CD14-positive monocyte (primary cell): ENCODE results near the gene CAMTA1. TPM values are rescaled to one million over a fixed set of nuclear protein-coding genes. Genes with fewer than 3 reads are reported as not detected.

Experiments
- DNase-seq, 3 donors: peaks; one replicate each; pipeline ENCODE4 v3.0.0-alpha.2; 2011 to 2022
- H2AFZ ChIP-seq: 2 replicates; pipeline ENCODE4 v1.6.0; 2012; ENCODE audit warnings: mild to moderate bottlenecking, low read depth, low read length, inconsistent platforms; ENCODE audit not compliant: insufficient read depth, poor library complexity, severe bottlenecking
- H3K27ac ChIP-seq, 2 donors: 1 replicate in 1 of 2; 2 replicates in 1 of 2; pipeline ENCODE4 v1.5.1; 2012 to 2013; ENCODE audit warnings: low read length in 2 of 2, control low read depth in 1 of 2, inconsistent platforms in 1 of 2, low read depth in 1 of 2, mild to moderate bottlenecking in 1 of 2
- H3K27me3 ChIP-seq, 2 donors: one replicate each; pipeline versions ENCODE4 v1.6.0 to v1.6.1; 2011 to 2013; ENCODE audit warnings: low read length in 2 of 2; ENCODE audit not compliant: control insufficient read depth in 2 of 2, insufficient read depth in 2 of 2
- H3K36me3 ChIP-seq, 2 donors: replicated peaks in 1 of 2; 1 replicate in 1 of 2; 2 replicates in 1 of 2; pipeline versions ENCODE4 v1.5.1 to v1.6.1; 2012 to 2013; ENCODE audit warnings: low read length in 2 of 2, control low read depth in 1 of 2, inconsistent platforms in 1 of 2, mild to moderate bottlenecking in 1 of 2; ENCODE audit not compliant: insufficient read depth in 2 of 2, control insufficient read depth in 1 of 2
- H3K4me1 ChIP-seq, 2 donors: 1 replicate in 1 of 2; 2 replicates in 1 of 2; pipeline versions ENCODE4 v1.5.1 to v1.6.1; 2012 to 2013; ENCODE audit warnings: low read length in 2 of 2, control low read depth in 1 of 2, inconsistent platforms in 1 of 2, mild to moderate bottlenecking in 1 of 2, moderate library complexity in 1 of 2; ENCODE audit not compliant: insufficient read depth in 2 of 2, control insufficient read depth in 1 of 2
- H3K4me2 ChIP-seq: replicated peaks from 2 replicates; pipeline ENCODE3; 2012; ENCODE audit warnings: low read length, moderate library complexity, mild to moderate bottlenecking; ENCODE audit not compliant: poor library complexity, severe bottlenecking; ENCODE audit errors: extremely low read depth
- H3K4me3 ChIP-seq, 3 experiments: fragments of 200-600 bp in 1 of 3; sonication (generic) in 1 of 3; replicated peaks in 1 of 3; 1 replicate in 2 of 3; 2 replicates in 1 of 3; pipeline ENCODE4 v1.5.1; 2011 to 2013; ENCODE audit warnings: low read length in 3 of 3, mild to moderate bottlenecking in 3 of 3, control low read depth in 2 of 3, low read depth in 2 of 3, inconsistent platforms in 1 of 3, moderate library complexity in 1 of 3
- H3K79me2 ChIP-seq: 2 replicates; pipeline ENCODE4 v1.6.0; 2012; ENCODE audit warnings: mild to moderate bottlenecking, control low read depth, inconsistent platforms, low read length, moderate library complexity; ENCODE audit not compliant: insufficient read depth
- H3K9ac ChIP-seq: 2 replicates; pipeline ENCODE4 v1.6.0; 2017; ENCODE audit warnings: low read length, mild to moderate bottlenecking; ENCODE audit not compliant: insufficient read depth, poor library complexity, severe bottlenecking
- H3K9me3 ChIP-seq, 2 donors: replicated peaks in 1 of 2; 1 replicate in 1 of 2; 2 replicates in 1 of 2; pipeline versions ENCODE4 v1.5.1 to v1.6.1; 2012 to 2013; ENCODE audit warnings: low read length in 2 of 2, control low read depth in 1 of 2; ENCODE audit not compliant: control insufficient read depth in 1 of 2, insufficient read depth in 1 of 2
- H4K20me1 ChIP-seq: 2 replicates; pipeline ENCODE4 v1.6.0; 2012; ENCODE audit warnings: mild to moderate bottlenecking, low read length, control low read depth, moderate library complexity; ENCODE audit not compliant: insufficient read depth
- H3K27ac Mint-ChIP-seq, 7 donors: one replicate each; pipeline ENCODE4 v1.8.0; 2020; ENCODE audit warnings: mild to moderate bottlenecking in 7 of 7, mixed read lengths in 7 of 7, moderate library complexity in 6 of 7, inconsistent platforms in 2 of 7
- H3K27me3 Mint-ChIP-seq, 3 donors: one replicate each; pipeline ENCODE4 v1.8.0; 2021 to 2022; ENCODE audit warnings: low read depth in 3 of 3, mild to moderate bottlenecking in 3 of 3, mixed read lengths in 3 of 3, moderate library complexity in 3 of 3, inconsistent platforms in 1 of 3
- H3K36me3 Mint-ChIP-seq, 2 donors: one replicate each; pipeline ENCODE4 v1.8.0; 2020; ENCODE audit warnings: mixed read lengths in 2 of 2, inconsistent platforms in 1 of 2, mild to moderate bottlenecking in 1 of 2
- H3K4me1 Mint-ChIP-seq: one replicate; pipeline ENCODE4 v1.8.0; 2020; ENCODE audit warnings: mild to moderate bottlenecking, mixed read lengths
- H3K4me3 Mint-ChIP-seq, 2 donors: one replicate each; pipeline ENCODE4 v1.8.0; 2020; ENCODE audit warnings: mild to moderate bottlenecking in 2 of 2, mixed read lengths in 2 of 2, moderate library complexity in 1 of 2
- H3K9me3 Mint-ChIP-seq, 7 donors: one replicate each; pipeline ENCODE4 v1.8.0; 2020 to 2022; ENCODE audit warnings: mixed read lengths in 7 of 7, mild to moderate bottlenecking in 6 of 7, moderate library complexity in 6 of 7, inconsistent platforms in 2 of 7
- CTCF ChIP-seq: fragments of 200-600 bp; IDR thresholded peaks from one replicate; pipeline ENCODE4 v1.8.0; 2022; ENCODE audit warnings: antibody characterized with exemption, mild to moderate bottlenecking
- WGBS: methylation state at CpG from one replicate; pipeline ENCODE4 v1.1.5; 2013; ENCODE audit warnings: missing lambda C conversion rate; ENCODE audit not compliant: insufficient coverage; 5-methylcytosine and 5-hydroxymethylcytosine counted together
- intact Hi-C, 2 donors: fragments of 100-400 bp; cut with micrococcal nuclease; formaldehyde crosslinking; loops; one replicate each; pipeline versions ENCODE4 v1.15.0 to v1.15.1; 2023
- polyA plus RNA-seq, 3 donors: library from polyadenylated mRNA; depleted of rRNA in 1 of 3; unstranded in 2 of 3; stranded (reverse) in 1 of 3; fragments of 300-500 nt in 2 of 3; fragments of >200 nt in 1 of 3; fragmentation: Illumina TruSeq in 2 of 3; gene quantifications; 1 replicate in 2 of 3; 2 replicates in 1 of 3; pipeline ENCODE4 v1.2.3, GENCODE V29; 2012 to 2021

Gene CAMTA1
- polyA plus RNA-seq, 3 donors, result 52.0 to 89.6 (median 78.3) TPM

GRCh38 chr1:7616076-7616832, 831.0 kb downstream of the CAMTA1 start:
- Histone ChIP-seq H3K9ac (no peak overlapping the region), H3K27ac (no peak overlapping the region), H4K20me1 (no peaks in the 10 kb centered on the region), H3K79me2 (no peaks in the 10 kb centered on the region), H2AFZ (no peak overlapping the region), H3K4me2 (no peak overlapping the region), H3K9me3 (no peaks in the 10 kb centered on the region), H3K27me3 (no peaks in the 10 kb centered on the region), H3K36me3 (no peaks in the 10 kb centered on the region), H3K4me1 (no peaks in the 10 kb centered on the region), H3K4me3 (no peak overlapping the region)
- no peaks in the 10 kb centered on the region for H3K36me3 Mint-ChIP-seq
- intact Hi-C loops, result no loop called here
- H3K9me3 Mint-ChIP-seq, result no peaks in the 10 kb centered on the region
- no peaks in the 10 kb centered on the region for H3K4me1 Mint-ChIP-seq
- H3K4me3 Mint-ChIP-seq, result no peak overlapping the region
- peaks cover 2 to 6% (median 5%) of the 10 kb centered on the region in 3 donors for H3K27me3 Mint-ChIP-seq
- TF ChIP-seq CTCF, result no peak
- no peak overlapping the region for H3K27ac Mint-ChIP-seq
- no peak for DNase-seq
- 12% methylated on average over 5 of the region's 14 CpGs for WGBS

GRCh38 chr1:7616953-7617352, 831.7 kb downstream of the CAMTA1 start:
- peaks cover 2 to 6% (median 5%) of the 10 kb centered on the region in 3 donors for H3K27me3 Mint-ChIP-seq
- no peak overlapping the region for H3K27ac Mint-ChIP-seq
- Histone ChIP-seq H3K27me3 (no peaks in the 10 kb centered on the region), H3K4me1 (no peaks in the 10 kb centered on the region), H3K27ac (no peak overlapping the region), H3K9ac (no peak overlapping the region), H3K4me2 (no peak overlapping the region), H3K9me3 (no peaks in the 10 kb centered on the region), H4K20me1 (no peaks in the 10 kb centered on the region), H2AFZ (no peak overlapping the region), H3K79me2 (no peaks in the 10 kb centered on the region), H3K36me3 (no peaks in the 10 kb centered on the region), H3K4me3 (no peak overlapping the region)
- no peak for DNase-seq
- TF ChIP-seq CTCF, result no peak
- 71% methylated on average over 8 of the region's 10 CpGs for WGBS
- H3K9me3 Mint-ChIP-seq, result no peaks in the 10 kb centered on the region
- no peaks in the 10 kb centered on the region for H3K4me1 Mint-ChIP-seq
- H3K4me3 Mint-ChIP-seq, result no peak overlapping the region
- H3K36me3 Mint-ChIP-seq, result no peaks in the 10 kb centered on the region
- intact Hi-C loops, result no loop called here
